SK-N-SH (cell line): ENCODE results near the gene AP3D1. TPM values are rescaled to one million over a fixed set of nuclear protein-coding genes. Genes with fewer than 3 reads are reported as not detected.

Experiments used
- CTCF ChIA-PET: fragments of 300-600, 350-600 bp; formaldehyde crosslinking; extraction: SDS; loops from one replicate; lab custom pipeline; 2021; lab: Yijun Ruan, JAX
- POLR2A ChIA-PET: fragments of 350-600 bp; sonication (Branson Sonifier 250); formaldehyde crosslinking; extraction: SDS; loops from one replicate; lab custom pipeline; 2020; ENCODE audit warnings: antibody characterized with exemption, inconsistent platforms; lab: Yijun Ruan, JAX
- DNase-seq: peaks from one replicate; pipeline ENCODE4 v3.0.0; 2012
- H2AFZ ChIP-seq: fragments of 200-600 bp; sonication (generic); 2 replicates; pipeline ENCODE4 v1.8.1; 2016; ENCODE audit warnings: antibody characterized with exemption, mild to moderate bottlenecking, low read depth
- H3F3A ChIP-seq: fragments of 200-600 bp; sonication (generic); replicated peaks from 2 replicates; pipeline ENCODE3; 2016; ENCODE audit warnings: antibody characterized with exemption, mild to moderate bottlenecking; ENCODE audit not compliant: insufficient read depth
- H3K27ac ChIP-seq, 2 experiments: fragments of 200-500 bp in 1 of 2; fragments of 200-600 bp in 1 of 2; sonication (Bioruptor generic) in 1 of 2; sonication (generic), shearing (Covaris generic) in 1 of 2; 2 replicates each; pipeline versions ENCODE4 v1.5.1 to v1.6.1; 2014 to 2016; ENCODE audit warnings: low read depth in 2 of 2, inconsistent platforms in 1 of 2, low read length in 1 of 2, mild to moderate bottlenecking in 1 of 2, mixed read lengths in 1 of 2
- H3K27me3 ChIP-seq: fragments of 200-600 bp; sonication (generic), shearing (Covaris generic); 2 replicates; pipeline ENCODE4 v1.6.1; 2016; ENCODE audit warnings: mixed run types; ENCODE audit not compliant: insufficient read depth
- H3K36me3 ChIP-seq, 2 experiments: fragments of 200-500 bp in 1 of 2; fragments of 200-600 bp in 1 of 2; sonication (Bioruptor generic) in 1 of 2; sonication (generic) in 1 of 2; replicated peaks in 1 of 2; 2 replicates each; pipeline versions ENCODE3 to v1.5.1; 2014 to 2016; ENCODE audit warnings: low read length in 1 of 2, mild to moderate bottlenecking in 1 of 2; ENCODE audit not compliant: insufficient read depth in 2 of 2, control insufficient read depth in 1 of 2
- H3K4me1 ChIP-seq, 2 experiments: fragments of 200-500 bp in 1 of 2; fragments of 200-600 bp in 1 of 2; sonication (Bioruptor generic) in 1 of 2; sonication (generic), shearing (Covaris generic) in 1 of 2; 2 replicates each; pipeline versions ENCODE4 v1.5.1 to v1.6.1; 2014 to 2016; ENCODE audit warnings: low read depth in 1 of 2, low read length in 1 of 2, mixed run types in 1 of 2; ENCODE audit not compliant: insufficient read depth in 2 of 2, control insufficient read depth in 1 of 2
- H3K4me2 ChIP-seq: fragments of 200-600 bp; sonication (generic), shearing (Covaris generic); 2 replicates; pipeline ENCODE4 v1.6.1; 2017; ENCODE audit warnings: mixed run types
- H3K4me3 ChIP-seq, 2 experiments: fragments of 200-500 bp in 1 of 2; fragments of 200-600 bp in 1 of 2; sonication (Bioruptor generic) in 1 of 2; sonication (generic), shearing (Covaris generic) in 1 of 2; 2 replicates each; pipeline versions ENCODE4 v1.5.1 to v1.8.1; 2014 to 2016; ENCODE audit warnings: low read depth in 2 of 2, inconsistent platforms in 1 of 2, low read length in 1 of 2, mild to moderate bottlenecking in 1 of 2, mixed read lengths in 1 of 2, moderate library complexity in 1 of 2
- H3K79me2 ChIP-seq: fragments of 200-600 bp; sonication (generic); 2 replicates; pipeline ENCODE4 v1.8.1; 2017; ENCODE audit warnings: mild to moderate bottlenecking; ENCODE audit not compliant: insufficient read depth
- H3K9ac ChIP-seq: fragments of 200-600 bp; sonication (generic); 2 replicates; pipeline ENCODE4 v1.6.1; 2017; ENCODE audit warnings: mixed run types
- H3K9me2 ChIP-seq: fragments of 200-600 bp; sonication (generic); 2 replicates; pipeline ENCODE4 v1.6.1; 2017; ENCODE audit warnings: mixed run types
- H3K9me3 ChIP-seq: fragments of 200-600 bp; sonication (generic); 2 replicates; pipeline ENCODE4 v1.6.1; 2017; ENCODE audit warnings: mixed run types, mild to moderate bottlenecking, moderate library complexity
- H4K20me1 ChIP-seq: fragments of 200-600 bp; sonication (generic); 2 replicates; pipeline ENCODE4 v1.6.1; 2017; ENCODE audit warnings: mild to moderate bottlenecking, mixed run types; ENCODE audit not compliant: insufficient read depth
- ELF1 ChIP-seq: IDR thresholded peaks from 2 replicates; pipeline ENCODE4 v1.4.0; 2012
- EP300 ChIP-seq, 2 experiments: IDR thresholded peaks; 2 replicates each; pipeline versions ENCODE4 v1.4.0 to v1.6.1; 2012; ENCODE audit warnings: borderline replicate concordance in 1 of 2, low read depth in 1 of 2, low read length in 1 of 2
- FOXJ3 ChIP-seq: sonication (generic); formaldehyde crosslinking; IDR thresholded peaks from 2 replicates; pipeline ENCODE4 v1.5.1; 2020; ENCODE audit warnings: mild to moderate bottlenecking, missing genetic modification reagents
- GABPA ChIP-seq: IDR thresholded peaks from 2 replicates; pipeline ENCODE4 v1.4.0; 2012; ENCODE audit warnings: low read depth, mild to moderate bottlenecking
- JUND ChIP-seq: IDR thresholded peaks from 2 replicates; pipeline ENCODE4 v1.4.0; 2012
- MEF2A ChIP-seq: IDR thresholded peaks from 2 replicates; pipeline ENCODE4 v1.4.0; 2012; ENCODE audit warnings: low read depth, borderline replicate concordance
- MXI1 ChIP-seq: IDR thresholded peaks from 2 replicates; pipeline ENCODE4 v1.6.1; 2012; ENCODE audit warnings: mild to moderate bottlenecking, low read depth, low read length, improper control_type of control experiment
- NFIC ChIP-seq: IDR thresholded peaks from 2 replicates; pipeline ENCODE4 v1.4.0; 2012; ENCODE audit warnings: borderline replicate concordance
- RAD21 ChIP-seq: IDR thresholded peaks from 2 replicates; pipeline ENCODE4 v1.6.1; 2012; ENCODE audit warnings: mild to moderate bottlenecking, low read length
- RCOR1 ChIP-seq: fragments of 150-350 bp; IDR thresholded peaks from 2 replicates; pipeline ENCODE4 v1.6.1; 2017; ENCODE audit warnings: antibody characterized with exemption, low read length
- RFX5 ChIP-seq: IDR thresholded peaks from 2 replicates; pipeline ENCODE4 v1.6.1; 2012; ENCODE audit warnings: mild to moderate bottlenecking, improper control_type of control experiment, low read length
- SMC3 ChIP-seq: IDR thresholded peaks from 2 replicates; pipeline ENCODE4 v1.6.1; 2012; ENCODE audit warnings: low read depth, low read length, improper control_type of control experiment
- TCF12 ChIP-seq: IDR thresholded peaks from 2 replicates; pipeline ENCODE4 v1.4.0; 2012
- USF1 ChIP-seq: IDR thresholded peaks from 2 replicates; pipeline ENCODE4 v1.4.0; 2012; ENCODE audit warnings: low read depth, borderline replicate concordance
- USF2 ChIP-seq: fragments of 150-350 bp; IDR thresholded peaks from 2 replicates; pipeline ENCODE4 v1.6.1; 2017; ENCODE audit warnings: antibody characterized with exemption, low read length, low read depth, borderline replicate concordance
- YY1 ChIP-seq: IDR thresholded peaks from 2 replicates; pipeline ENCODE4 v1.4.0; 2012; ENCODE audit warnings: low read depth, mild to moderate bottlenecking
- ZBTB33 ChIP-seq: IDR thresholded peaks from 2 replicates; pipeline ENCODE4 v1.4.0; 2012; ENCODE audit warnings: low read depth, borderline replicate concordance
- WGBS: methylation state at CpG from one replicate; pipeline ENCODE4 v1.1.6; 2017; ENCODE audit warnings: low lambda C conversion rate; 5-methylcytosine and 5-hydroxymethylcytosine counted together
- polyA plus RNA-seq, 3 experiments: library from polyadenylated mRNA; depleted of rRNA; stranded (reverse); fragments of >200 nt; gene quantifications; 2 replicates each; pipeline ENCODE4 v1.2.3, GENCODE V29; 2012

AP3D1 gene
- polyA plus RNA-seq, 1 of the 3 experiments (the other 2 are of a cell fraction): 127 TPM

- TF ChIP-seq ZBTB33 (no peak), TCF12 (no peak), EP300 (IDR thresholded peaks at IDR 0.05; ENCODE audit: borderline replicate concordance in 1 of 2, low read depth in 1 of 2, low read length in 1 of 2) (no peak), NFIC (no peak), YY1 (no peak), FOXJ3 (no peak), MXI1 (no peak), JUND (no peak)
Measured at GRCh38 chr19:2089727-2090053, 61.7 kb downstream of the AP3D1 start (continued).

GRCh38 chr19:2089001-2089711 is 62.2 kb downstream of the AP3D1 start:
- 92% methylated on average over 10 of the region's 16 CpGs for WGBS
- H3K9ac ChIP-seq: no peak overlapping the region
- H3K4me2 ChIP-seq: peak overlapping the region; percentile 59
- ChIA-PET POLR2A (no interaction called here), CTCF (interaction anchor here (0.7 to 1.5 kb wide), 4 partner anchors 16 to 70 kb away, joined by 3 to 4 read pairs (median 3); no protein-coding TSS in a partner anchor)
- H3K27ac ChIP-seq: peak overlapping the region; percentile 51 to 65; a peak in 2 of 4 replicates
- no peak for TF ChIP-seq GABPA
- TF ChIP-seq JUND: no peak
- no peak for TF ChIP-seq USF1
- TF ChIP-seq RAD21: no peak
- no peak for TF ChIP-seq EP300 (IDR thresholded peaks at IDR 0.05; ENCODE audit: borderline replicate concordance in 1 of 2, low read depth in 1 of 2, low read length in 1 of 2)
- no peak for TF ChIP-seq ELF1
- no peak for TF ChIP-seq RFX5
- TF ChIP-seq RCOR1: no peak
- no peak for TF ChIP-seq TCF12
- no peak for TF ChIP-seq ZBTB33
- no peak for TF ChIP-seq MEF2A
- no peak for TF ChIP-seq USF2
- TF ChIP-seq YY1: no peak
- no peak for TF ChIP-seq SMC3
- H3K4me1 ChIP-seq: peaks cover 17 to 25% of the 10 kb centered on the region in 2 experiments; a peak in 2 of 4 replicates
- DNase-seq: peak; percentile 67
- no peaks in the 10 kb centered on the region for H3K27me3 ChIP-seq
- H3K4me3 ChIP-seq: no peak overlapping the region
- no peaks in the 10 kb centered on the region for H4K20me1 ChIP-seq
- H3K36me3 ChIP-seq: peaks cover 0 to 12% of the 10 kb centered on the region in 2 experiments
- H2AFZ ChIP-seq: no peak overlapping the region
- peaks cover 81% of the 10 kb centered on the region for H3K79me2 ChIP-seq
- H3F3A ChIP-seq: peaks cover 5% of the 10 kb centered on the region
- H3K9me2 ChIP-seq: no peaks in the 10 kb centered on the region
- H3K9me3 ChIP-seq: no peaks in the 10 kb centered on the region
